ENCODE measurements around the gene MTRF1. TPM values are rescaled to one million over a fixed set of nuclear protein-coding genes. Genes with fewer than 3 reads are reported as not detected.

Gene MTRF1
- total RNA-seq, 1 donor from 2014 or later = 21.2 TPM

DNA sequence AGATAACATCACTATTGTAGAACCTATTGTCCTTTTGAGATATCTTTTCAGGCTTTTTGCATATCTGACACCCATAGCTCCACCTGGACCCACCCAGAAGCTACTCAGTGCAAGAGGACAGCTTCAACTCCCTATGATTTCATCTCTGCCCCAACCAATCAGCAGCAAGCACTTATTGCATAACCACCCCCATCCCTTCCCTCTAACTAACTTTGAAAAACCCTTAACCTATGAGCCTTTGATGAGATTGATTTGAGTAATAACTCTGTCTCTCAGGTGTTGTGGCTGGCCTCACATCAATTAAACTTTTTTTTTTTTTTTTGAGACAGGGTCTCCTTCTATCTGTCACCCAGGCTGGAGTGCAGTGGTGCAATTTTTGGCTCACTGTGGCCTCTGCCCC is 13.4 kb upstream of the MTRF1 start:
- no peak for DNase-seq

DNA sequence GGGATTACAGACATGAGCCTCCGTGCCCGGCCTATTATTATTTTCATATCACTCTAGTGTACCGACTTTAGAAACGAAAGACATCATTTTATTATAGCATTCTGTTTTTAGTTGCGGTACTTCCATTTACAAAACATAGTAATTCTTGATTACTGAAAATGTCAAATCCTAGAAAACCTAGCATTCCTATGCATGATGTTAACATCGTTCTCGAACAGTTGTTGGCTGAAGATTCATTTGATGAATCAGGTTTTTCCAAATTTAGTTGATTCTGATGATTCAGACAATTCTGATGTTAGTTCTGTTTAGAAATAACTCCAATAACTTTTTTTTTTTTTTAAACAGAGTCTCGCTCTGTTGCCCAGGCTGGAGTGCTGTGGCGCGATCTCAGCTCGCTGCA is 11.5 kb upstream of the MTRF1 start:
- no peak for DNase-seq

GRCh38 chr13:41273831-41274441 is 10.6 kb upstream of the MTRF1 start:
- DNase-seq = no peak

DNA sequence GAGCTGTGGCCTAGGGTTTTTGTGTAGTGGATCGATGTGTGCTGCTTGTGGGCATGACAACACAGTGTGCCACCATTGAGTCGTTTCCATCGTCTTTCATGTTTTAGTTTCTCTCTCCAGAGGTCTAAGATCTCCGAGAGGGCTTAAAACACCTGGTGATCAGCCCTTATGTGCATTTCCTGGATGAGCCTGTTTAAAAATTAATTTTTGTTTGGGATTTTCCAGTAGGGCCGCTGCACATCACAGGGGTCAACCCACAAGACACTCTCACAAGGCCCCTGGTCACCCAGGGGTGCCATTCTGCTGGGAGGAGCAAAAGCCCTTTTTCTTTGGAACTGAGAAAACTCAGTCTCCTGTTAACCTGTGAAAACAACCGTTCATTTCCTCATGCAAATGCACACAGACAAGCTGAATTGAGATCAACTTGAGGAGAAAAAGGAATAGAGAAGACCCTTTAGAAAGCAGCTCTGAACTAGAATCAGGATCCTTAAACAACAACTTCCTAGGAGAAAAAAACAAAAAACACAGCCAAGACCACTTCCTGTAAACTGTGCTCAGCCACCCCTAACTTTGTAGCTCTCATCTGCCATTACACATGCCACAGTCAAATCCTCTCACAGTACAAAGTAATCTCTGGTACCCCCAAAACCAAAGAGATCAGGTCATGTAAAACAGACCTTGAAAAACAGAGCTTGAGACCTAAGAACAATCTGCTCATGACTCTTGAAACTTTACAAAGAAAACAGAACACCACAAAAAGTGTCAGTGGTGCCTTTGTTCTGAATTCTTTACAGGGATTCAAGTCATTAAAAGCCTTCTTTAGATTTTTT is 8.3 kb upstream of the MTRF1 start:
- no peak for DNase-seq

DNA sequence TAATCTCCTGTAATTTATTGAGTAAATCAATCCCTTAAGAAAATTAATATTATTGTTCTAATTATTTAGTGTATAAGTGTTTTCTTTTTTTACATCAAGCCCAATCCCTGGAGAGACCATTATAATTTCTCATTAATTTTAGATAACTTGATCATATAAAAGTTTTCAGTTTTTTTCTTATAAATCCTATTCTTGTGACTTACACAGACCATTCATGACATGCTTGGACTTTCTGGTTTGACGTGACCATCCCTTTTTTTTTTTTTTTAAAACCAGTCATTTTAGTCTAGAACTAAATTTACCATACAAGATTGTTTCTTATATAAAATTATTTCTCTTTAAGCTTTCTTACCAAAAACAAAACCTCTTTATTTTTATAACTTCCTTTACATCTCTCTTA is 5.4 kb upstream of the MTRF1 start:
- DNase-seq = no peak

GRCh38 chr13:41267106-41267505 is 3.7 kb upstream of the MTRF1 start:
- DNase-seq = no peak

DNA sequence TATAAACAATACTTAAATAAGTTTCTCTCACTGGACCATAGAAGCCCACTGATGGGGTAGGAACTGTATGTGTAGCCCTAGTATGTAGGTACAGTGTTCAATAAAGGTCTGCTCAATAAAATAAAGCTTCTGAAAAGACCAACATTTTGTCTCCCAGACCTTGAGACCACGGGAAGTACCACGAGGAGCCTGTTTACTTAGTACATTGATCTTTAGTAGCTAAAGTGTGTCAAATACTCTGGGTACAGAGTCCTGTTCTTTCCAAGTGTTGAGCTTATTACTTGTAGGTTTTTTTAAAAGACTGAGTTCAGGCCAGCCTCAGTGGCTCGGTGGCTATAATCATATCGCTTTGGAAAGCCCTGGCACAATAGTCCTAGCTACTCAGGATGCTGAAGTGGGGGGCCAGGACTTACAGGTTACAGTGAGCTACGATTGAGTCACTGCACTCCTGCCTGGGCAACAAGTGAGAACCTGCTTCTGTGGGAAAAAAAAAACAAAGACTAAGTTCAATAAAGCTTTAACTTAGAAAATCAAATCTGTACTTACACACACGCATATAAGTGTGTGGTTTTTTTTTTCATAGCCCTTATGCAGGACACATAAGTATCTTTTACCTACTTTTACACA is 3.4 kb downstream of the MTRF1 start:
- no peak for DNase-seq

DNA sequence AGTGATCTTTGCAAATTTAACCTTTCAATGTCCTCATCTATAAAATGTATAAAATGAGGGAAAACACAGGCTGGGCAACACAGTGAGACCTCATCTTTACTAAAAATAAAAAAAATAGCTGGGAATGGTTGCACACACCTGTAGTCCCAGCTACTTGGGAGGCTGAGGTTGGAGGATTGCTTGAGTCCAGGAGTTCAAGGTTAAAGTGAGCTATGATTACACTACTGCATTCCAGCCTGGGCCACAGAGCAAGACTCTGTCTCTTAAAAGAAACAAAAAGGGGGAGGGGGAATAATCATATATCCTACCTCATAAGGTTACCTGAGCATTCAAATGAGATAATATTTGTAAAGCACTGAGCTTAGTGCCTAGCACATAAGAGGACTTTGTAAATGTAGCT is 5.8 kb downstream of the MTRF1 start:
- DNase-seq = no peak

- DNase-seq = no peak
Measured at GRCh38 chr13:41254902-41255301, 8.5 kb downstream of the MTRF1 start.

DNA sequence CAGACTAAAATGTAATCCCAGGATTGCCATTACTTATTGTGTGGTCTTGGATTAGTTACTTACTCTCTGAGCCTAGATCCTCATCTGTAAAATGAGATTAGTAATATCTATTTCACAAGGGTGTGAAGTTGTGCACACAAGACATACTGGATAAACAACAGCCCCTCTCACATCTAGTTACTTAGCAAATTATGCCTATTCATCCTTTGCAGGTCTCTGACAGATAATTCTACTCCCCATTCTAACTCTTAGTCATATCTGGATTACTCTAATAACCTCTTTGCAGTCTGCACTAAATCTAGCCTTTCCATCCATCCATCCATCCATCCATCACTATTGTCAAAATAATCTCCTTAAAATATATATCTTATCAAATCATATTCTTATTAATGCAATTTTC is 12.4 kb downstream of the MTRF1 start:
- no peak for DNase-seq

GRCh38 chr13:41246969-41247680 is 16.3 kb downstream of the MTRF1 start:
- DNase-seq = no peak

- DNase-seq = no peak
Measured at GRCh38 chr13:41244556-41244955, 18.8 kb downstream of the MTRF1 start.

- no peak for DNase-seq
Measured at GRCh38 chr13:41241626-41242025, 21.8 kb downstream of the MTRF1 start.

- DNase-seq = no peak
Measured at GRCh38 chr13:41236369-41236768, 27.0 kb downstream of the MTRF1 start.

- no peak for DNase-seq
Measured at GRCh38 chr13:41232578-41233480, 30.5 kb downstream of the MTRF1 start.

GRCh38 chr13:41231786-41232185 is 31.6 kb downstream of the MTRF1 start:
- no peak for DNase-seq

GRCh38 chr13:41231025-41231677 is 32.2 kb downstream of the MTRF1 start:
- DNase-seq = no peak

- DNase-seq = no peak
Measured at GRCh38 chr13:41229356-41229755, 34.0 kb downstream of the MTRF1 start.

DNA sequence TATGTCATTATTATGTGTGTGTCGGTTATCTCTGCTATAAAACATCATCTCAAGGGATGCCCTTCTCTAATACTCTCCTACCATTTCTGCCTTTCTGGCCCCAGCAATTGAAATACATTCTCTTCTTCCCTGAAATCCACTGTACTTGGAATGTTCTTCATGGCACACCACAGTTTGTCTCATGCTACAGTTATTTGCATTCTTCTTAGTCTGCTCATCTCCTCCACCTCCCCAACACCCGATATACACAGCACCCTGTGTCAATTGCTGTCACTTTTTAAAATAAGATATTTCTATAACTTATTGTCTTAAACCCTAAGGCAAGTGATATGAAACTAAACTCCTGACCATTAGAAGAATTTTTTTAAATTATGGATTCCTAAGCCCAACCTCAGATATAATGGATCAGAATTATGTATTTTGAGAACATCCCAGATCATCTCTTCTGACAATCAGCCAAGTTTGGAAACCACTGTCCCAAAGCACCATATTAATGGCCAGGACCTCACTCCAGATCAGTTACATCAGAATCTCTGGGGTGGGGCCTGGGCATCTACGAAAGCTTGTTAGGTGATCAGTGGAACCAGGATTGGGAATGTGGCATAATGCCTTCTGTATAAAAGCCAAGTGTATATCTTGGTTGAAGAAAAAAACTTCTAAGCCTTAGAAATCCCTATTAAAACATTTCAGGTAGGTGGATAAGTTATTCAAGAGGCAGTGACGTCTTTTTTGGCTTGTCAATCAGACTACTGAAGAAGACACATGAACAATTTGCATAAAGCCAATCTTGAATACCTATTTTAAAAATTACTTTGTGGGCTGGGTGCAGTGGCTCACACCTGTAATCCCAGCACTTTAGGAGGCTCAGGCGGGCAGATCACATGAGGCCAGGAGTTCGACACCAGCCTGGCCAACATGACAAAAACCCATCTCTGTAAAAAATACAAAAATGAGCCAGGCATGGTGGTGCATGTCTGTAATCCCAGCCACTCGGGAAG is 39.0 kb downstream of the MTRF1 start:
- DNase-seq = no peak

GRCh38 chr13:41222259-41222852 is 41.0 kb downstream of the MTRF1 start:
- DNase-seq = peak; percentile 4
